BLaER1 treated with 17β-estradiol and CSF1 and Interleukin-3, amounts not matched to agents 10 nM and 100 nM (cell line): Measurements from ENCODE around the gene ODF2L.

ENCODE experiments used
- H3K27ac ChIP-seq, 11 experiments: shearing (Covaris generic); formaldehyde crosslinking; 2 replicates each; pipeline ENCODE4 v1.8.1; 2022
- H3K27me3 ChIP-seq, 11 experiments: shearing (Covaris generic); formaldehyde crosslinking; 2 replicates each; pipeline ENCODE4 v1.8.1; 2022
- H3K36me3 ChIP-seq, 11 experiments: shearing (Covaris generic); formaldehyde crosslinking; 2 replicates each; pipeline ENCODE4 v1.8.1; 2022
- H3K4me1 ChIP-seq, 10 experiments: shearing (Covaris generic); formaldehyde crosslinking; 2 replicates each; pipeline ENCODE4 v1.8.1; 2022
- H3K4me2 ChIP-seq, 11 experiments: shearing (Covaris generic); formaldehyde crosslinking; 2 replicates each; pipeline ENCODE4 v1.8.1; 2022
- H3K4me3 ChIP-seq, 10 experiments: shearing (Covaris generic); formaldehyde crosslinking; 2 replicates each; pipeline ENCODE4 v1.8.1; 2022
- H3K9ac ChIP-seq, 11 experiments: shearing (Covaris generic); formaldehyde crosslinking; 2 replicates each; pipeline ENCODE4 v1.8.1; 2022
- H3K9me3 ChIP-seq, 11 experiments: shearing (Covaris generic); formaldehyde crosslinking; replicated peaks in 1 of 11; 2 replicates each; pipeline ENCODE4 v1.8.1; 2022
- H4K20me1 ChIP-seq, 11 experiments: shearing (Covaris generic); formaldehyde crosslinking; 2 replicates each; pipeline ENCODE4 v1.8.1; 2022
- Cebpa-rat ChIP-seq, 11 experiments: shearing (Covaris generic); IDR thresholded peaks; 2 replicates each; pipeline ENCODE4 v1.8.1; 2022

Gene ODF2L

DNA sequence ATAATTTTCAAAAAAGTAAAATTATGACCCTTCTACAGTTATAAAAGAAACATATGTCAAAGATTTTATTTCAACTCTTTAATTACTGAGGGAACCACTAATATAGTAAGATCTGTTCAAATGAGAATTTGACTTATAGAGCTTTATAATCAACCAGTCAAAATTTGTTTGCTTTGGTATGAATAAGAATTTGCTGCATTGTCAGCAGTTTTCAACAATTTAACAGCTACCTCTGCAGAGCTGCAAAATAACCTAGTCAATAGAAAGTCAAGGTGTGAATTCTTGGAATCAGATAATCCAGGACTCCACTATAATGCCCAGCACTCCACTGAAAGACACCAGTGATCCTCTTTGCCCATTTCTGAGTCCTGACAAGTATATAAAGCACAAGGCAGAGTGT lies 78.2 kb downstream of the ODF2L start:
- TF ChIP-seq Cebpa-rat (IDR thresholded peaks at IDR 0.05) = no peak
- Histone ChIP-seq H3K9ac (no peak overlapping the region), H3K4me2 (no peak overlapping the region), H3K4me1 (no peaks in the 10 kb centered on the region), H3K9me3 (no peaks in the 10 kb centered on the region), H3K36me3 (no peaks in the 10 kb centered on the region), H3K4me3 (no peak overlapping the region), H3K27me3 (no peaks in the 10 kb centered on the region), H4K20me1 (no peaks in the 10 kb centered on the region), H3K27ac (no peak overlapping the region)

DNA sequence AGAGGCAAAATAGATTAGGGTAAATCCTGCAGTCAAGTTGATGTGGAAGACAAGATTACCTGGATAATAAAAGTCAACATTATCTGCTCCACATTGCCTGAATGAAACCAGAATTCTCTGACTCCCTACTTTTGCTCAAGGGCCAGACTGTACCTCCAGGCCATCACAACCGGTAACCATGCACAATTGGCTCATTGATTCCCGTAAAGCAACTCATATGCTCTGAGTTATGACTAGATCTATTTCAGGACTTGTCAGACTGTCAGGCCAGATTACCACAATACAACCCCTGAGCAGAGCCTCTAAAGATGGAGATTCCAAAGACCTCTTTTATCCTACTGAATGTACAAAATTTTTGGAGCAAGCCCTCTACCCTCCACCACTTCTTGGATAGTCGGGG lies 90.4 kb downstream of the ODF2L start:
- H3K27me3 ChIP-seq = no peaks in the 10 kb centered on the region
- TF ChIP-seq Cebpa-rat (IDR thresholded peaks at IDR 0.05) = no peak
- no peaks in the 10 kb centered on the region for H3K36me3 ChIP-seq
- H3K4me1 ChIP-seq = 0 out of 20 replicates have a peak, but pooled peaks cover 0 to 4% (median 0%) of the 10 kb centered on the region in 10 experiments
- no peak overlapping the region for H3K27ac ChIP-seq
- H3K9ac ChIP-seq = no peak overlapping the region
- H3K4me2 ChIP-seq = no peak overlapping the region
- H4K20me1 ChIP-seq = no peaks in the 10 kb centered on the region
- H3K4me3 ChIP-seq = no peak overlapping the region
- H3K9me3 ChIP-seq = no peaks in the 10 kb centered on the region

DNA sequence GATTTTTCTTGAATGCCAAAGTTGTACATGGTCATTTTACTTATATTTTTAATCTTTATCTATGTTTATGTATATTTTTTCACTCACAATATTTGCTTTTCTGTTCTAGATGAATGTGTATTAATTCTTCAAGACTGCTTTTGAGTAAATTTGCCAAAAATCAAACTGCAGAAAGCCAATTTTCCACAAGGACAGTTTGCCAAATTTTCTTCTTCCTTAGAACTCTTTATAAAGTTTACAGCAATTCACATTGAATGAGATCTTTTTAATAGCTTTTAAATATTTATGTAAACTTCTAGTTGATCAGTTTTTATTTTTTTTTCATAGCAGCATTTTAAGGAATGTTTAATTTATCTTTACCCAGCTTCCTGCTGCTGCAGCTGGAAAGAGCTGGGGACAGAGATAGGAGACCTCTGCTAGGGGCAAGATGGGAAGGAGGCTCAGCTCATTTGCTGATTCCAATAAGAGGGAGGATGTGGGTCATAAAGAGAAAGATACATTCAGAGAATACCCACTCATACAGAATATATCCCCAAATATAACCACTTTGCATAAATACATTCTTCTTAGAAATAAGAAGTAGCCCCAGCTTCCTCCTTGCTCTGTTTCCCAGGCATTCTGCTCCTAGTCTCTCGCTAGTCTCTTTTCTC lies 93.0 kb downstream of the ODF2L start:
- no peak overlapping the region for H3K27ac ChIP-seq
- no peak overlapping the region for H3K4me2 ChIP-seq
- no peak for TF ChIP-seq Cebpa-rat (IDR thresholded peaks at IDR 0.05)
- no peak overlapping the region for H3K4me3 ChIP-seq
- no peaks in the 10 kb centered on the region for H3K27me3 ChIP-seq
- H3K9me3 ChIP-seq = 0 out of 22 replicates have a peak, but pooled peaks cover 0 to 6% (median 0%) of the 10 kb centered on the region in 11 experiments
- peaks cover 0 to 14% (median 0%) of the 10 kb centered on the region in 10 experiments; a peak in 1 of 20 replicates for H3K4me1 ChIP-seq
- no peaks in the 10 kb centered on the region for H3K36me3 ChIP-seq
- no peaks in the 10 kb centered on the region for H4K20me1 ChIP-seq
- H3K9ac ChIP-seq = no peak overlapping the region
